HG02970 (cell line): ENCODE measurements around the gene MAP3K8.
"Not testable (repeated sequence)": the region's sequence is repeated elsewhere in the genome, so short reads cannot be mapped to it uniquely, and the experiment has no call there.

ENCODE experiments used
- ATAC-seq: cut with Tn5 transposase; IDR thresholded peaks from one replicate; pipeline ENCODE4 v1.9.1; 2021; ENCODE audit warnings: mild to moderate bottlenecking, moderate library complexity, moderate number of reproducible peaks; ENCODE audit not compliant: unreplicated experiment, low FRiP score

Gene MAP3K8

GRCh38 chr10:30422151-30422695 is 11.8 kb upstream of the MAP3K8 start:
- no peak for ATAC-seq

- ATAC-seq: no peak
Observed at GRCh38 chr10:30422981-30423654, 10.9 kb upstream of the MAP3K8 start.

- not testable (repeated sequence) for ATAC-seq
Observed at GRCh38 chr10:30423655-30424275, 10.2 kb upstream of the MAP3K8 start.

- no peak for ATAC-seq
Observed at GRCh38 chr10:30425336-30426075, 8.5 kb upstream of the MAP3K8 start.

GRCh38 chr10:30430544-30431298 is 3.3 kb upstream of the MAP3K8 start:
- ATAC-seq: no peak

- ATAC-seq: no peak
Observed at GRCh38 chr10:30431435-30431911, 2.5 kb upstream of the MAP3K8 start.

- peak; percentile 3 for ATAC-seq
Observed at GRCh38 chr10:30432622-30433305, 1.2 kb upstream of the MAP3K8 start.

GRCh38 chr10:30433306-30433729 is 666 bp upstream of the MAP3K8 start:
- peak; percentile 32 for ATAC-seq

GRCh38 chr10:30434273-30435072 is 489 bp downstream of the MAP3K8 start:
- ATAC-seq: peak; percentile 29

- ATAC-seq: no peak
Observed at GRCh38 chr10:30435073-30435422, 1.1 kb downstream of the MAP3K8 start.

GRCh38 chr10:30435499-30436167 is 1.6 kb downstream of the MAP3K8 start:
- ATAC-seq: not testable (repeated sequence)

GRCh38 chr10:30436191-30436611 is 2.2 kb downstream of the MAP3K8 start:
- ATAC-seq: no peak

GRCh38 chr10:30436671-30437030 is 2.7 kb downstream of the MAP3K8 start:
- no peak for ATAC-seq

- no peak for ATAC-seq
Observed at GRCh38 chr10:30437031-30437841, 3.3 kb downstream of the MAP3K8 start.

- no peak for ATAC-seq
Observed at GRCh38 chr10:30438021-30438850, 4.3 kb downstream of the MAP3K8 start.

GRCh38 chr10:30439931-30440330 is 5.9 kb downstream of the MAP3K8 start:
- ATAC-seq: no peak

- no peak for ATAC-seq
Observed at GRCh38 chr10:30442019-30442606, 8.1 kb downstream of the MAP3K8 start.
